H1 (cell line): ENCODE results near the gene DOK7. TPM values are rescaled to one million over a fixed set of nuclear protein-coding genes. Genes with fewer than 3 reads are reported as not detected.

Experiments
- polyA plus RNA-seq, 7 experiments: library from polyadenylated mRNA; depleted of rRNA in 3 of 7; stranded (reverse) in 5 of 7; unstranded in 2 of 7; fragments of >200 nt in 5 of 7; fragments of 200-250 nt in 2 of 7; gene quantifications; 1 replicate in 5 of 7; 2 replicates in 1 of 7; 4 replicates in 1 of 7; pipeline versions ENCODE4 v1.2.1 to v1.2.3, GENCODE V29; 2011 to 2013; ENCODE audit warnings: missing spikeins in 2 of 7, mixed read lengths in 2 of 7
- total RNA-seq: library from RNA; stranded (reverse); fragmentation: NEBNext Ultra II Directional; extraction: Animal tissue kit (Norgen Biotek cat#: 25700); gene quantifications from 2 replicates; pipeline ENCODE4 v1.2.1, GENCODE V29; 2021

The DOK7 gene
- total and polyA plus RNA-seq, 2 of the 8 experiments (the other 6 are each of a cell fraction or from before 2014, with no cell fraction given) = 0.32 TPM; not detected in 1

Other genes starting within 250 kb of the DOK7 start
- gene MSANTD1, start 214.1 kb upstream of the DOK7 start, total RNA-seq = 0.45 and 0.78 TPM in 2 replicates
- 0.23 and 0.39 TPM in 2 replicates for gene MSANTD1, start 214.1 kb upstream of the DOK7 start, polyA plus RNA-seq (2011; rRNA removed)
- 16.3 and 16.4 TPM in 2 replicates for gene RGS12, start 170.3 kb upstream of the DOK7 start, total RNA-seq
- 6.0 and 10.7 TPM in 2 replicates for gene RGS12, start 170.3 kb upstream of the DOK7 start, polyA plus RNA-seq (2011; rRNA removed)
- 0.15 TPM in 1 of 2 replicates, not detected in the other for gene HGFAC, start 21.3 kb upstream of the DOK7 start, total RNA-seq
- 0.14 and 0.35 TPM in 2 replicates for gene HGFAC, start 21.3 kb upstream of the DOK7 start, polyA plus RNA-seq (2011; rRNA removed)
- gene LRPAP1, start 69.1 kb downstream of the DOK7 start, total RNA-seq = 101 and 106 TPM in 2 replicates
- 31.1 and 39.6 TPM in 2 replicates for gene LRPAP1, start 69.1 kb downstream of the DOK7 start, polyA plus RNA-seq (2011; rRNA removed)